Sigmoid colon (tissue), 4 donors: ENCODE measurements around the gene CCDC85C.

Experiments used
- CTCF ChIP-seq, 4 experiments: fragments of 450-650 bp in 3 of 4; fragments of 200-600 bp in 1 of 4; IDR thresholded peaks; one replicate each; pipeline ENCODE4 v1.5.1; 2016 to 2019; ENCODE audit warnings: antibody characterized with exemption in 4 of 4, mild to moderate bottlenecking in 3 of 4, moderate library complexity in 2 of 4
- EP300 ChIP-seq, 4 donors: sonication (generic); formaldehyde crosslinking; IDR thresholded peaks; one replicate each; pipeline ENCODE4 v1.6.1; 2017; ENCODE audit warnings: antibody characterized with exemption in 4 of 4
- POLR2A ChIP-seq, 2 donors: fragments of 450-650 bp; IDR thresholded peaks; one replicate each; pipeline ENCODE4 v1.6.1; 2016; ENCODE audit warnings: antibody characterized with exemption in 2 of 2, mild to moderate bottlenecking in 2 of 2, moderate library complexity in 2 of 2
- POLR2AphosphoS5 ChIP-seq, 4 donors: sonication (generic); formaldehyde crosslinking; IDR thresholded peaks; one replicate each; pipeline ENCODE4 v1.6.1; 2017; ENCODE audit warnings: antibody characterized with exemption in 4 of 4

- TF ChIP-seq EP300 (IDR thresholded peaks at IDR 0.05): no peak
- TF ChIP-seq CTCF (IDR thresholded peaks at IDR 0.05): peak; percentile 93 to 99 (median 97)
- TF ChIP-seq POLR2A (IDR thresholded peaks at IDR 0.05): no peak
- peak in 1 of 4 donors; percentile 50 for TF ChIP-seq POLR2AphosphoS5 (IDR thresholded peaks at IDR 0.05)
These were observed 85.3 kb downstream of the CCDC85C start for GRCh38 chr14:99518441-99519346.
